ENCODE results near the gene OR7C2. TPM values are rescaled to one million over a fixed set of nuclear protein-coding genes. Genes with fewer than 3 reads are reported as not detected.

Gene OR7C2
- total RNA-seq, result not detected

DNA sequence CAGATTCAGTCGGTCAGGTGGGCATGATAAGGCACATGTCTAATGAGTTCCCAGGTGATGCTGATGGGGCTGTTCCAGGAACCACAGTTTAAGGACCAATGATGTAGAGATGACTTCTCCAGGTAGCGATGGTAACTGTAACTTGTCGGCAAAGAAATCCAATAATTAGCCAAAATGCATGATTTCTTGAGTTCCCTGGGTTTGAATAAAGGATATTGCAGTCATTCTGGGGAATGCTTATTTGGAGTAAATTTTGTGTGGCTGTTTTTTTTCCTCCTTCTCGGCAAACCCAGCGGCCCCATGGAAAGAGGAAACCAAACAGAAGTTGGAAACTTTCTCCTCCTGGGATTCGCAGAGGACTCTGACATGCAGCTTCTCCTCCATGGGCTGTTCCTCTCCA lies at the start of gene OR7C2:
Gene OR7C2, plus strand, starts transcription at position 301 of the 400 bp plus-strand sequence. Its CDS starts 0 bp downstream, at position 301.
- H3K27ac ChIP-seq, result no peak within 1 kb of the TSS
- H3K4me3 ChIP-seq, result no peak within 1 kb of the TSS
- no peak for DNase-seq (ENCODE audit: low spot score in 2 of 2)
- H3K9me3 ChIP-seq, result no peaks in the 10 kb centered on the region
- intact Hi-C loops (cut with DNase I), result no loop called here
- no peaks in the 10 kb centered on the region for H3K4me1 ChIP-seq
- no peaks in the 10 kb centered on the region for H3K36me3 ChIP-seq
- TF ChIP-seq, protein P1, sequence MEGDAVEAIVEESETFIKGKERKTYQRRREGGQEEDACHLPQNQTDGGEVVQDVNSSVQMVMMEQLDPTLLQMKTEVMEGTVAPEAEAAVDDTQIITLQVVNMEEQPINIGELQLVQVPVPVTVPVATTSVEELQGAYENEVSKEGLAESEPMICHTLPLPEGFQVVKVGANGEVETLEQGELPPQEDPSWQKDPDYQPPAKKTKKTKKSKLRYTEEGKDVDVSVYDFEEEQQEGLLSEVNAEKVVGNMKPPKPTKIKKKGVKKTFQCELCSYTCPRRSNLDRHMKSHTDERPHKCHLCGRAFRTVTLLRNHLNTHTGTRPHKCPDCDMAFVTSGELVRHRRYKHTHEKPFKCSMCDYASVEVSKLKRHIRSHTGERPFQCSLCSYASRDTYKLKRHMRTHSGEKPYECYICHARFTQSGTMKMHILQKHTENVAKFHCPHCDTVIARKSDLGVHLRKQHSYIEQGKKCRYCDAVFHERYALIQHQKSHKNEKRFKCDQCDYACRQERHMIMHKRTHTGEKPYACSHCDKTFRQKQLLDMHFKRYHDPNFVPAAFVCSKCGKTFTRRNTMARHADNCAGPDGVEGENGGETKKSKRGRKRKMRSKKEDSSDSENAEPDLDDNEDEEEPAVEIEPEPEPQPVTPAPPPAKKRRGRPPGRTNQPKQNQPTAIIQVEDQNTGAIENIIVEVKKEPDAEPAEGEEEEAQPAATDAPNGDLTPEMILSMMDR (IDR thresholded peaks at IDR 0.05), result no peak
- H3K27me3 ChIP-seq, result no peaks in the 10 kb centered on the region

DNA sequence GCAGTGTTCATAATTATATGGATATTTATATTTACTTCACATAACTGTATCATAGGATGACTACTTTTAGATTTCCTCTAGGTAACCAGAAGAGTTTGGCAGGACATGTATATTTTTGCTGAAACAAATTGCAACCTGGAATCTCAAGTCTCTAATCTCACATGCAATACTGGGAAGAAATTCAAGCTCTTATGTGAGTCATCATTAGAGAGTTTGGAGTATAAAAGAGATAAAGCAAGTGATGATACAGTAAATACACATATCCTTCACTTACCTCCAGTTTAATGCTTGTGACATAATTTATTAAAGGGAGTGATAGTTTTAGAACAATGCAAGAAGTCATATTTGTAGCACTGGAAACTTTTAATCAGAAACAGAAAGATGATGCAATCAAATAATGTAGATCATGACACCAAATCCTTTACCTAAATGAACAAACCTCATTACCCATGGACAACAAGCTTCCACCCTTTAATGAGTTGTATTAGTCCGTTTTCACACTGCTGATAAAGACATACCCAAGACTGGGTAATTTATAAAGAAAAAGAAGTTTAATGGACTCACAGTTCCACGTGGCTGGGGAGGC lies 39.5 kb upstream of the OR7C2 start:
- H3K4me1 ChIP-seq, result no peaks in the 10 kb centered on the region
- no peaks in the 10 kb centered on the region for H3K27me3 ChIP-seq
- no peaks in the 10 kb centered on the region for H3K9me3 ChIP-seq
- DNase-seq (ENCODE audit: low spot score in 2 of 2), result no peak
- TF ChIP-seq, protein P1 (IDR thresholded peaks at IDR 0.05), result no peak
- intact Hi-C loops (cut with DNase I), result no loop called here
- no peaks in the 10 kb centered on the region for H3K36me3 ChIP-seq
- no peak overlapping the region for H3K4me3 ChIP-seq
- no peak overlapping the region for H3K27ac ChIP-seq

DNA sequence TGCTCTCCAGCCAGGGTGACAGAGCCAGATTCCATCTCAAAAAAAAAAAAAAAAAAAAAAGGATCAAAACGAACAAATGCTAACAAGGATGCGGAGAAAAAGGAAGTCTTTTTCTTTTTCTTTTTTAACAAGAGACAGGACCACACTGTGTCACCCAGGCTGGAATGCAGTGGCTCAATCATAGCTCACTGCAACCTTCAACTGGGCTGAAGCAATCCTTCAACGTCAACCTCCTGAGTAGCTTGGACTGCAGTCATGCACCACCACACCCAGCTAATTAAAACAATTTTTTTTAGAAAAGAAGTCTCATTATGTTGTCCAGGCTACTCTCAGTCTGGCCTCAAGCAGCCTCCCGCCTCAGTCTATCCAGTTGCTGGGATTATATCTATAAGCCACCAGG lies 34.6 kb upstream of the OR7C2 start:
- H3K36me3 ChIP-seq, result no peaks in the 10 kb centered on the region
- no peak for DNase-seq (ENCODE audit: low spot score in 2 of 2)
- H3K27ac ChIP-seq, result no peak overlapping the region
- no peak overlapping the region for H3K4me3 ChIP-seq
- no peaks in the 10 kb centered on the region for H3K9me3 ChIP-seq
- H3K27me3 ChIP-seq, result no peaks in the 10 kb centered on the region
- H3K4me1 ChIP-seq, result no peaks in the 10 kb centered on the region
- TF ChIP-seq, protein P1 (IDR thresholded peaks at IDR 0.05), result no peak
- intact Hi-C loops (cut with DNase I), result no loop called here

DNA sequence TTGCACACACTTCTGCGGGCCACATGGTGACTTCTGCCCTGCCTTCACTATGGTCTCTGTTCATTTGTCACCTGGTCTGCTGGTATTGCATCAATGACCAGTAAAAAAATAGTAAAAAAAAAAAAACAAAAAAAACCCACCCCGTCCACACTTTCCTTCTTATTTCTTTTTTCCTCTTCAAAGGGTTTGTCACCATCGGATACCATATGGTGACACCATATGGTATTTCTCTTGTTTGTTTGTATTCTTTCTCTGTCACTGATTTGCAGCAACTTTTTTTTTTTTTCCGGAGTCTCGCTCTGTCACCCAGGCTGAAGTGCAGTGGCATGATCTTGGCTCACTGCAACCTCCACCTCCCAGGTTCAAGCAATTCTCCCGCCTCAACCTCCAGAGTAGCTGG lies 26.2 kb upstream of the OR7C2 start:
- H3K9me3 ChIP-seq, result no peaks in the 10 kb centered on the region
- intact Hi-C loops (cut with DNase I), result no loop called here
- TF ChIP-seq, protein P1 (IDR thresholded peaks at IDR 0.05), result no peak

DNA sequence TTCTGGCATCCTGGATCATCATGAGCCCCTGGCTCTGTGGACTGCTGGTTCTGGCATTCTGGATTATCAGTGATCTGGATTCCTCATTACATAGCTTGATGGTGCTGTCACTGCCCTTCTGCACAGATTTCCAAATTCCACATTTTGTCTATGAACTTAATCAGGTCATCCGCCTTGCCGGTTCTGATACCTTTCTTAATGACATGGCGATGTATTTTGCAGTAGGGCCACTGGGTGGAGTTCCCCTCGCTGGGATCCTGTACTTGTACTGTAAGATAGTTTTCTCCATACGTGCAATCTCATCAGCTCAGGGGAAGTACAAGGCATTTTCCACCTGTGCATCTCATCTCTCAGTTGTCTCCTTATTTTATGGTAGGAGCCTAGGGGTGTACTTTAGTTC lies 24.4 kb upstream of the OR7C2 start:
- Histone ChIP-seq H3K9me3 (no peaks in the 10 kb centered on the region), H3K27me3 (no peaks in the 10 kb centered on the region), H3K27ac (no peak overlapping the region), H3K4me1 (no peaks in the 10 kb centered on the region), H3K36me3 (no peaks in the 10 kb centered on the region), H3K4me3 (no peak overlapping the region)
- intact Hi-C loops (cut with DNase I), result no loop called here
- TF ChIP-seq, protein P1 (IDR thresholded peaks at IDR 0.05), result no peak
- DNase-seq (ENCODE audit: low spot score in 2 of 2), result no peak

More for the DNA sequence above, 26.2 kb upstream of the OR7C2 start:
- no peak for DNase-seq (ENCODE audit: low spot score in 2 of 2)
- no peaks in the 10 kb centered on the region for H3K4me1 ChIP-seq
- H3K27ac ChIP-seq, result no peak overlapping the region
- H3K4me3 ChIP-seq, result no peak overlapping the region
- H3K27me3 ChIP-seq, result no peaks in the 10 kb centered on the region
- H3K36me3 ChIP-seq, result no peaks in the 10 kb centered on the region

DNA sequence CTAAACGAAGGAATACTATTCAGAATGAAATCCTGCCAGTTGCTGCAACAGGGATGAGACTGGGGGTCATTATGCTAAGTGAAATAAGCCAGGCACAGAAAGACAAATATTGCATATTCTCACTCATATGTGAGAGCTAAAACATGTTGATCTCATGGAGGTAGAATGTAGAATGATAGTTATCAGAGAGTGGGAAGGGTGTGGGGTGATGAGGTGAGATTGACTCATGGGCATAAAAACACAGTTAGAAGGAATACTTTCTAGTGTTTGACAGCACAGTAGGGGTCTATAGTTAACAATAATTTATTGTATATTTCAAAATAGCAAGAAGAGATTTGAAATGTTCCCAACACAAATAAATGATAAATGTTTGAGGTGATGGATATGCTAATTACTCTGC lies 7.8 kb upstream of the OR7C2 start:
- TF ChIP-seq, protein P1 (IDR thresholded peaks at IDR 0.05), result no peak
- H3K27me3 ChIP-seq, result no peaks in the 10 kb centered on the region
- intact Hi-C loops (cut with DNase I), result no loop called here
- DNase-seq (ENCODE audit: low spot score in 2 of 2), result no peak
- no peak overlapping the region for H3K4me3 ChIP-seq
- no peaks in the 10 kb centered on the region for H3K36me3 ChIP-seq
- H3K9me3 ChIP-seq, result peaks cover 0 to 7% of the 10 kb centered on the region in 2 donors
- H3K27ac ChIP-seq, result no peak overlapping the region
- no peaks in the 10 kb centered on the region for H3K4me1 ChIP-seq
